ENCODE data around the gene NEO1.

- TF ChIP-seq CTCF (IDR thresholded peaks at IDR 0.05) (no peak), RAD21 (IDR thresholded peaks at IDR 0.05; ENCODE audit: low read length) (no peak), MAX (IDR thresholded peaks at IDR 0.05; ENCODE audit: low read depth) (no peak)
Measured at GRCh38 chr15:73048624-73049295, 3.5 kb upstream of the NEO1 start.
